GM19455 (cell line): ENCODE measurements around the gene TUBGCP3.

Experiments
- ATAC-seq: cut with Tn5 transposase; IDR thresholded peaks from one replicate; pipeline ENCODE4 v1.9.1; 2021; ENCODE audit not compliant: unreplicated experiment

Gene TUBGCP3

DNA sequence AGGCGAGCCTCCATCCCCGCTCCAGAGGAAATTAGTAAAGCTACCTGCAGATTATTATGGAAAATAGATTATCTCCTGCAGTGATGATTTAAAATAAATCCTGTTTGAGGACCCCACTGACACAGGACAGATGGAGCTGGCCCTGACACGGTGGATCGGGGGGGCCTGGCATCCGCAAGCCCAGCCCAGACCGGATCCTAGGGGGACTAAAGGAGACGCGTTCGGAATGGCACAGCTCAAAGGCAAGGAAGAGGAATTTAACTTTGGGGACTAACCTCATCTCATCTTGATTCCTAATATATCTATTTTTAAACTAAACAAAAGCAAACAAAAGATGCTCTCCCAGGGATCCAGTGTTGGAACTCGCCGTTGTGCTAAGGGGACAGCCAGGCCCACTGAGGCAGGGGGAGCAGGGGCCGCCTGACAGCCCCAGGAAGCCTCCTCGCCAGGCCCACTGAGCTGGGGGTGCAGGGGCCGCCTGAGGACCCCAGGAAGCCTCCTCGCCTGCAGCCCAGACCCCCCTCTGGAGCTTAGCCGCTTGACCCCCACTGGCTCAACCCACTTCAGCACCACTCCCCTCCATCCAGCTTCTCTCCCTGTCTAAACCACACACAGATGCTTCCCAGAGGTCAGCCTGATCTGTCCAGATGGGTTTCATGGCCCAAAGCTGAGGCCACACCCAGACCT lies 133.2 kb downstream of the TUBGCP3 start:
- no peak for ATAC-seq

- ATAC-seq: no peak
These were observed 133.9 kb downstream of the TUBGCP3 start for GRCh38 chr13:112453874-112454647.

DNA sequence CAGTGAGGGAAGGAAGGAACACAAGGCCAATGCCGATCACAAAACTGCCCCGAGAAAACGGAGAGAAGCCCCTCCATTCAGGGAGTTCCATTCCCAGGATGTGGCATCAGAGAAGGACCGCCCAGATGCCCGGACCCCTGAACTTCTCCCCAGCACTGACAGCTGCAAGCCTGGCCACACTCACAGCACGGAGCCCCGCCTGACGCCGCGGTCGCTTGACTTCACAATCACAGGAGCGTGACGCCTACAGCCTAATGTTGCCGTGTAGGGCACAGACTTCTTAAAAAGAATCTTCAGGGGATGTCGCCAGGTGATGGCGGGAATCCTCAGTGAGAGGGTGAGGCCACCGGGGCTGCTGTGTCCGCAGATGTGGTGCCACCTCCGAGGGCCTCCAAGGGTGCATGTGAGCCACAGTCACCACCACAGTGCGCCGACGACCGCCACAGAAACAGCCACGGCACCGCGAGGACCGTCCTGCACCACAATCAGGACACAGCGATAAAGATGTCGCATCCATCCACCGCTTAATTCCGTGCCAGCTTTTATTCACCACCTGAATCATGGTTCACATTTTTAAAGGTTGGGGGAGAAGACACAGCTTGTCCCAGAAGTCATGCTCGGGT lies 134.6 kb downstream of the TUBGCP3 start:
- ATAC-seq: no peak

- no peak for ATAC-seq
These were observed 135.4 kb downstream of the TUBGCP3 start for GRCh38 chr13:112452380-112453206.

DNA sequence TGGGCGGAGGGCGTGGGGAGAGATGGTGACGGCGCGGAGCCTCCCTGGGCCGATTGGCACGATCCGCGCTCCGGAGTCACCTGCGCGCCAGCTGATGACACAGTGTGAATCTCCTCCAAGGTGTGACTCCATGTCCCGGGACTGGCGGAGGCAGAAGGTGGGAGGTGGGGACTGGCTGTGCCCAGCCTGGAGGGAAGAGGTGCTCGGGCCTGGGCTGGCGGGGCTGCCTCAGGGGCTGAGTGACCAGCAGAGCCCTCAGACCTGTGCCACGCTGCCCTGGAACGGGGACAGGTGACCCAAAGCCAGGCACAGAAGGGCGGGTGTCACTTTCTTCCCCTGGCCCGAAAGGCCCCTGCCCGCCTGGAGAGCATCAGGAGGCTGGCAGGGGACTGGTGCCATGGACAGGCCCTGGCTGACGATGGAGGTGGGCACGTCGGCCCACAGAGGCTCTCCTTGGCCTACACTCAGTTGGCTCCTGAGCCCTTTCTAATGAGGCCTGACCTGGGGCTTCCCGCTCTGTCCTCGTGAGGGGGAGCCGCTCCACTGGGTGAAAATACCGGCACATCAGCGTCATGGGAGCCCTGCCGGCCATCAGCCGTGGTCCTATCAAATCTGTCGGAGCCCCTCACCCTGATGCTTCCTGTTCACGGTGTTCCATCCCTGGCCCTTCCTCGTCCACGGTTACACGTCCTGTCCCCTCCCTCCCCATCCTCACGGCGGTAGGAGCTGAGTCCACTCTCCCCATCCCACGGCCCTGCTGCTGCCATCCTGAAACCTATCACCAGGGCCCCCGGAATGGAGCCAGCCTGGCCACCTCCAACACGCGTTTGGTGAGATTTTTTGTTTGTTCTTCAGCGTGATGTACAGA lies 136.2 kb downstream of the TUBGCP3 start:
- no peak for ATAC-seq

- no peak for ATAC-seq
These were observed 137.1 kb downstream of the TUBGCP3 start for GRCh38 chr13:112450904-112451240.

GRCh38 chr13:112450118-112450903 lies 137.6 kb downstream of the TUBGCP3 start:
- no peak for ATAC-seq

DNA sequence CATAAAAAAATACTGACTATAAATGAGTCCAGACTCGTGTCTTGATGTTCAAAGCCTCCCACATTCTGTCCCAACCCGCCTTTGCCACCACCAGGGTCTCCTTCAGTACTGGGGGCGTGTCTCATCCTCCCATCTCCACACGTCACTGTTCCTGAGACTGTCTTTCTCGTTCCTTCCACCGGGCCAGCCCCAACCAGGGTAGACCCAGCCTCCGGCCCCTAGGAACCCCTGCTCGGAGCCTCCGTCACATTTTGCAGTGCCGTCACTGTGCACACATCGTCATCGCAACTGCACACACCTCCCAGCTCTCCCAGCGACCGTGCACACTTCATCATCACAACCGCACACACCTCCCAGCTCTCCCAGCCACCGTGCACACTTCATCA lies 138.4 kb downstream of the TUBGCP3 start:
- ATAC-seq: no peak

DNA sequence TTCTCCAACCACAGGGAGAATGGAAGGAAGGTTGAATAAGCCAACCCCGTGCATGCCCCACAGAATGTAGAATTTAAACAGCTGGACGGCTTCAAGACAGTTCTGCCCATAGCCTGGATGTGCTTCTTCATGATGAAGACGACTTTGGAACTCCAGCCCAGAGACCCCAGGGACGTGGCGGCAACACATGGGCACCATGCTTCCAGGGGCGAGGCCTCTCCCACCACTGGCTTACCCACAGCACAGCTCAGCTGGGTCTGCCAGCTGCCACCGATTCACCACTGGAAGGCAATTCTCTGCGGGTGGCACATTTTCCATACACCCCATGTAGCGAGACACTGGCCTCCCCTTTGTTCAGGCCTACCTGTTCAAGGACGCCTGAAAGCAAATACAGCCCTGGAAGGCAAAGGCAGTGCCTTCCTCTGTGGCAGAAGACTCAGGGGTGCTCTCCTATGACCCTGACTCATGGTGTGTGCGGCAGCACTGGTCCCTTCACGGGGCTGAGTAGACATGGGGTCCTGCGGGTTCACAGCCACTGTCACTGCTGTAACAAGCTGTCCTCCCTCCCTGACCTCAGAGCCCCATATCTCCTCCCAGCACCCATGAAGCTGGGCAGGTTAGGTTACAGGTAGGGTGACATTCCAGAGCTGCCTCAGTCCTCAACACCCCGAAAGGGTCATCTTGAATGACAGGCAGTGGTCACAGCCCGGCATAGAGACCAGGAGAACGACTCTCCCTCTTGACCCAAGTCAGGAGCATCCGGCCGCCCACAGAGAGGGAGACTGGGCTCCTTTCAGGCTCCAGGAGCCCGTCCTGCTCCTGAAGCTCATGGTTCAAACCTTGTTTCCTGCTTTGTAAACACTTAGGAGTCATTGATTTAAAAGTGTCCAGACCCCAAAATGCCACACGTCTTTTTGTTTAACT lies 139.1 kb downstream of the TUBGCP3 start:
- no peak for ATAC-seq

GRCh38 chr13:112447761-112448603 lies 140.0 kb downstream of the TUBGCP3 start:
- ATAC-seq: no peak

GRCh38 chr13:112447306-112447705 lies 140.6 kb downstream of the TUBGCP3 start:
- ATAC-seq: no peak

DNA sequence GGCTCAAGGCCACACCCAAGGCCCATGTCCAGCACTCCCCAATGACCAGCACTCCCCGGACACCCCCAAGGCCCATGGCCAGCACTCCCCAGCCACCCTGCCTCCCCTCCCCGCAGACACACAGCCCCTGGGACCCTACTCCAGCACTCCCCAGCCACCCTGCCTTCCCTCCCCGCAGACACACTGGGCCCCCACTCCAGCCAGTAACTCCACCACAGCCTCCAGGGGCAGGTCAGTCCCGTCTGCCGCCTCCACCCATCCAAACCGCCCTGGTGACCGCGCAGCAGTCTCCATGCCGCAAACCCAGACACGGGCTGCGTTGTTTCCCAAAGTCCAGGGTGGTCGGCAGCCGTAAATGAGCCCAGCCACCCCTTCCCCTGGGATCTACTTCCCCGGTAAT lies 141.1 kb downstream of the TUBGCP3 start:
- ATAC-seq: no peak

- ATAC-seq: no peak
These were observed 141.5 kb downstream of the TUBGCP3 start for GRCh38 chr13:112446347-112446861.

- no peak for ATAC-seq
These were observed 142.3 kb downstream of the TUBGCP3 start for GRCh38 chr13:112445411-112446271.

- no peak for ATAC-seq
These were observed 143.2 kb downstream of the TUBGCP3 start for GRCh38 chr13:112444416-112445399.
